ENCODE measurements around the gene NCAPG2.

NCAPG2 gene

DNA sequence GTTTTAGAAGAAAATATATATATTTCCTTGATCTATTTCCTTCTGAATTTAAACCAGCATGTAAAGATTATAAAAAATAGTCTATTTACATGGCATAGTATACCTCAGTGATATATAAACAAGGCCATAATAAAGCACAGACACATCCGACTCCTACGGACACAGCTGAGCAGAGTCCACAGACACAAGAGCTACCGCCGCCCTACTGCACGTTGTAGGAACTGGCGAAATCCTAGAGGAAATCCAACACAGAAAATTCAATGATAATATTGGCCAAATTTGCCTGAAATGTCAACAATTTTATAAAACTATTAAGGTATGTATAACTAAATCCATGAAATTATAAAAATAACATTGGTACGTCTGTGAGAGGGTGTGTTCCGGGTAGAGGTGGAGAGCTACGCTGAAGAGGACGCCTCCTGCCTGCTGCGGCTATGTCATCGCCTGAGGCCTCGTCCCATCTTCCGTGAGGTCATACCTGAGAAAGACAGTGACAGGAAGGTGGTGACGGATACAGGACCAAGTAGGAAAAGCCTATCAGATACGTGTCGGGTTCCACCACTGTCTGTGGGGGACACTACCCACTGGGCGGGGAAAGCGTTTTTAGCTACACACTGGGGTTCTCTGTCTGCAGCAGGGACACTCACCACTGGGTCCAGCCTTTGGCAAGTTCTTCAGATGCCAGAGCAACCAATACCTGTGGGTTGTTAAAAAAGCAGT lies 29.3 kb upstream of the NCAPG2 start:
- DNase-seq, result no peak

DNA sequence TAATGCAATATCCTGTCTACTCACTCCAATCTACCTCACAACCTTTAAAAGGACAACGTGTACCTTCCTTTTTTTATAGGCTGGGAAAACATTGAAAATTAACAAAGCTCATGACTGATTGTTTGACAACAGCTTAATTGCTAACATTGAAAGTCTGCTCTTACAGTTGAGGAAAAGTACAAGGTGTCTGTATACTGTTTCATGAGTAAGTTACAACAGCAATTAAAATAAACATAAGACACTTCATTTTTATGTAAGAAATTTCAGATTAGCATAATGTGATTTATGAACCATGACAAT lies 28.6 kb upstream of the NCAPG2 start:
- DNase-seq, result no peak

DNA sequence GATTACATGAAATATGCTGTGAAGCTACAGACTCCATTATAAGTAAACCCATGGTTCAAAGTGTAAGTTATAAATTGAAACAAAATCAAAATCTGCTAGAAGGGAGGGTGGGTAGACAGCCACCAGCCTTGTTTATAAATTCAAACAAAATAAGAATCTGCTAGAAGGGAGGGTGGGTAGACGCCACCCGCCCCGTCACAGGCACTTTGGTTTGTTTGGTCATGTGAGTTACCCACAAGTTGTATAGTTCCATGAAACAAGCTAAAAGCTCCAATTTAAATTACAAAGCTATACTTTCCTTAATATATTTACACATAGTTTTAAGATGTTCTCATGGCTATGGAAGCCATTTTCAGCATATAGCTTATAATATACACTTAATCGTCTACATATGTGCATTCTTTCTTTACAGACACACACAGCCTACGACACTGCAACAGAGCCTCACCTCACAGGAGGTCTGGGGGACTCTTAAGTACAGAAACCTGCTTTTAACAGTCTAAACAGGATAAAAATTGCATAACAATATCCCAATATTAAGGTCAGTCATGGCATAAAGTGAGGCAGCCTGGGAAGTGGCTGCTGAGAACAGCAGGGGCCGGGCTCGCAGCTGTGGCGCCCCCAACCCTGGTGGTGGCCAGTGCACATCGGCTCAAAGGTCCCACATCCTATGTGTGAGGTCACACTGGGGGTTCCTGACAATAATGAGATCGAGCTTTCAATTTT lies 28.1 kb upstream of the NCAPG2 start:
- DNase-seq, result no peak

DNA sequence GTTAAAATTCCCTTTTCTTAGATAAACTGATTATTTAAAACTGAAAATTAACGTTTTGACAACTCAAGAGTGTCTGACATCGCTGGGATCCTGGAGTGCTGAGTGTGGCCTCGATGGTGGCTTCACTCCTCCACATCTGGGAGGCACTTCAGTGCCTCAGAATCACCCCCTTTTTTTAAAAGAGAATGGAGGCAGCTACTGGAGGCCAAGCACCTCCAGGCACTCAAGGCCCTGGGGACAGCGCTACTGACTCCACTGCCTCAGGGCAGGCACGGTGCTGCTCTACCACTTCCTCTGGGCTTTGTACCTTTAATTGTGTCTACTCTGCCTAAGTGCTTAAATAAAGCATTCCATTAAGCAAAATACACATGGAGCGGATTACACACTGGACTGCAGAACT lies 27.2 kb upstream of the NCAPG2 start:
- no peak for DNase-seq

GRCh38 chr7:158730383-158731346 lies 26.1 kb upstream of the NCAPG2 start:
- DNase-seq, result peak in 2 of 4 experiments; percentile 19 to 32

DNA sequence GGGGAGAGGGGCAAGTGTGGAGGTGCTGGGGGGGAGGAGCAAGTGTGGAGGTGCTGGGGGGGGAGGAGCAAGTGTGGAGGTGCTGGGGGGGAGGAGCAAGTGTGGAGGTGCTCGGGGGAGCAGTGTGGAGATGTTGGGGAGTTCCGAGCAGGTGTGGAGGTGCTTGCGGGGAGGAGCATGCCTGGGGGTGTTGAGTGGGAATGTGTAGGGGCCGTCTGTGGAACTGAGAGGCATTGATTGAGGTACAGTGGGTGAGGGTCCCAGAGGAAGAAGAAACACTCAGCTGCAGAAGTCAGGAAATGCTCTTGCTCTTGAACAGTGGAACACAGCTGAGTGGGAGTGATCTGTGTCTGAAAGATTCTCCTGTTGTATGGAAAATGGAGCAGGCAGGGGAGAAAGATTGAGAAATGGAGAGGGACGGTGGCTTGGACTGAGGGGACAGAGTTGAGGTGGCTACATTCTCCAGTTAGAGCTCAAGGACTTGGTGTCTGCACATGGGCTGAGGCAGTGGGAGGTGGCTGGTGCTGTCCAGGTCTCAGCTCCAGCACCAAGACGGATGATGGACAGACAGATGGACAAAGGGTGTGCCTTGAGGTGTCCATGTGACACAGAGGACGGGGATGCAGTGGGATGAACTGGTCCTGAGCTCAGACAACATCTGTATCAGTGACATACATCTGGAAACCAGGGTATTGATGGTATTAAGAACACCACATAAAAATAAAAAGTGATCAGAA lies 25.2 kb upstream of the NCAPG2 start:
- DNase-seq, result no peak

DNA sequence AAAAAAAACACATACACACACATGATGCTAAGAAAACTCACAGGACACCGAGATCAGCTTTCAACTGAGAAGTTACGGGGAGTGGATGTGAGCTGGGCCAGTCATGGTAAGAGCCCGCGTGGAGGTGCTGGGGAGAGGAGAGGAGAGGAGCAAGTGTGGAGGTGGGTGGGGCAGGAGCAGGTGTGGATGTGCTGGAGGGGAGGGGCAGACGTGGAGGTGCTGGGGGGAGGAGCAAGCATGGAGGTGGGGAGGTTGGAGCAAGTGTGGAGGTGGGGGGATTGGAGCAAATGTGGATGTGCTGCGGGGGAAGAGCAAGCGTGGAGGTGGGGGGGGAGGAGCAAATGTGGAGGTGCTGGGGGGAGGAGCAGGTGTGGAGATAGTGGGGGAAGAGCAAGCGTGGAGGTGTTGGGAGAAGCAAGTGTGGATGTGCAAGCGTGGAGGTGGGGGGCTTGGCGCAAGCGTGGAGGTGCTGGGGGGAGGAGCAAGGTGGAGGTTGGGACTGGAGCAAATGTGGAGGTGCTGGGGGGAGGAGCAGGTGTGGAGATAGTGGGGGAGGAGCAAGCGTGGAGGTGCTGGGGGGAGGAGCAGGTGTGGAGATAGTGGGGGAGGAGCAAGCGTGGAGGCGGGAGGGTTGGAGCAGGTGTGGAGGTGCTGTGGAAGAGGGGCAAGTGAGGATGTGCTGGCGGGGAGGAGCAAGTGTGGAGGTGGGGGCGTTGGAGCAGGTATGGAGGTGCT lies 24.5 kb upstream of the NCAPG2 start:
- no peak for DNase-seq

GRCh38 chr7:158727690-158728089 lies 23.1 kb upstream of the NCAPG2 start:
- DNase-seq, result no peak

GRCh38 chr7:158726277-158726807 lies 21.7 kb upstream of the NCAPG2 start:
- DNase-seq, result no peak

DNA sequence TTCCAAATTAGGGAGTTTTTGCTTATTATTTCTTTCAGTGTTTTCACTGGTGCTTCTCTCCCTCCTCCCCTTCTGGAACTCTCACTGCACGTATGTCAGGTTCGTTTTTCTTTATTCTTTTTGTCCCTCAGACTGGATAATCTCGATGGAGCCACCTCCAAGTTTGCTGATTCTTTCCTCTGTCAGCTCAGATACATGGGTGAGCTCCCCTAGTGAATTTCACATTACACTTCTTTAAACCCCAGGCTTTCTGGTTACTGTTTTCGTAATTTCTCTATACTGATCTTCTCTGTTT lies 20.8 kb upstream of the NCAPG2 start:
- DNase-seq, result no peak

DNA sequence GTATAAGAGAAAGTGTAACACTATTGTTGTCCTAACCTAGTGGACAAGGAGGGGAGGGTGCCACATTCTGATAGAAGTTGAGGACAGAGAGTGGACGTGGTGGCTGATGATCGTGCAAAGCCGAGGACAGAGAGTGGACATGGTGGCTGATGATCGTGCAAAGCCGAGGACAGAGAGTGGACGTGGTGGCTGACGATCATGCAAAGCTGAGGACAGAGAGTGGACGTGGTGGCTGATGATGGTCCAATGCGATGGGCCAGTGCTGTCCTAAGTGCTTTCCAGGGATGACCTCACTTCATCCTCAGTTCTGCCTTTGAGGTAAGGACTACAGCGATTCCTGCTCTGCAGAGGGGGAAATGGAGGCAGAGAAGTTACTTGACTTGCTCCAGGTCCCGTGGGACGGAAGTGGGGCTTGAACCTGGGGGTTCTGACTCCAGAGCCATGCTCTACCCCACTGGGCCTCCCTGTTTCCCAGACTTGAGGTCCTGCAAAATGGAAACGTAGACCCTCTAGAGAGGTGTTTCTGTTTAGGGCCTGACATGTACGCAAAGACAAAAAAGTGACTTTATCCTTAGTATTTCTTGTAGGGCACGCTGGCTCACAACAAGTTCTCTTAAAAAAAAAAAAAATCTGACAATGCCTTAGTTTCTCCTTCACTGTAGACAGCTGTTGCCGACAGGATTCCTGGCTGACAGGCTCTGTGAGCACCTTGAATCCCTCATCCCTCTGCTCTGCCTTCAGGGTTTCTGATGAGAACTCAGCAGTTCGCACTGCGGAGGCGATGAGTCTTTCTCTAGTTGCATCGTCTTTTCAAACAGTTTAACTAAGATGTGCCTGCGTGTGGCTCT lies 20.3 kb upstream of the NCAPG2 start:
- DNase-seq, result no peak

DNA sequence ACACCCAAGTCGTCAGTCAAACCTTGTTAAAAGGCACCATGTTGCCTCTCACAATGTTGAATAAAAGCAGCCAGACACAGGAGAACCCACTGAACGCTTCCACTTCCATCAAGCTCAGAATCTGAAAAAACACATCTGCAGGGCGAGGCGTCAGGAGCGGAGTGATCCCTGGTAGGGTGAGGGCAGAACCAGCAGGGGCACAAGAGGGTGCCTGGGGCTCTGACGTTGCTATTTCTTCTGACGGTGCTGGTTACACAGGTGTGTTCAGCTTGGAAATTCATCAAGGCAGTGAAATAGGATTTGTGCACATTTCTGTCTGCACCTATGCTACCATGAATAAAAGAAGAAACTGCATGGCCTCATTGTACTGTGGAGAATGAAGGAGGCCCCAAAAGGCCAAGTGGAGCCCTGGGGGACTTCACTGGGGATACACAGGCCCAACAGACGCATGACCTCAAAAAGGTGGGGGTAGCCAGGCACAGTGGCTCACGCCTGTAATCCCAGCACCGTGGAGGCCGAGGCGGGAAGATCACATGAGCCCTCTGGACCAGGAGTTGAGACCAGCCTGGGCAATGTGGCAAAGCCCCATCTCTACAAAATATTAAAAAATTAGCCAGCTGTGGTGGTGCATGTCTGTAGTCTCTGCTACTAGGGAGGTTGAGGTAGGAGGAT lies 19.2 kb upstream of the NCAPG2 start:
- DNase-seq, result no peak

DNA sequence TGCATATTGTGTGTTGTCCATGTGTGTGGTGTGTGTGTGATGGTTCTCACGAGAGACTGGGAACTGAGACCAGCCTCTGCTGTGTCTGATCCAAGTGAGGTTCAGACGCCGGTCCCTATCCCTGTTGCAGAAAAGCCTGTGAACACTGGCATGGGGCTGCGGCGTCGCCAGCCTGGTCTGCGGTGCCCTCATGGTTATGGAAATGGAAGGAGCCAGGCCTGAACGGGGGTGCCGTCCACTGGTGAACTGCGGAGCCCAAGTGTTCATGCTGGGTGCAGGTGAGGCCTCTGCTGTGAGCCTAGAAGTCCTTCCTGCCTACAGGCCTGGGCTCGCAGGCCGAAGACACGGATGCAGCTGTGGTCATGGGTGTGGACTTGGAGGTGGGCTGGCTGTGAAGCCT lies 18.7 kb upstream of the NCAPG2 start:
- DNase-seq, result no peak

DNA sequence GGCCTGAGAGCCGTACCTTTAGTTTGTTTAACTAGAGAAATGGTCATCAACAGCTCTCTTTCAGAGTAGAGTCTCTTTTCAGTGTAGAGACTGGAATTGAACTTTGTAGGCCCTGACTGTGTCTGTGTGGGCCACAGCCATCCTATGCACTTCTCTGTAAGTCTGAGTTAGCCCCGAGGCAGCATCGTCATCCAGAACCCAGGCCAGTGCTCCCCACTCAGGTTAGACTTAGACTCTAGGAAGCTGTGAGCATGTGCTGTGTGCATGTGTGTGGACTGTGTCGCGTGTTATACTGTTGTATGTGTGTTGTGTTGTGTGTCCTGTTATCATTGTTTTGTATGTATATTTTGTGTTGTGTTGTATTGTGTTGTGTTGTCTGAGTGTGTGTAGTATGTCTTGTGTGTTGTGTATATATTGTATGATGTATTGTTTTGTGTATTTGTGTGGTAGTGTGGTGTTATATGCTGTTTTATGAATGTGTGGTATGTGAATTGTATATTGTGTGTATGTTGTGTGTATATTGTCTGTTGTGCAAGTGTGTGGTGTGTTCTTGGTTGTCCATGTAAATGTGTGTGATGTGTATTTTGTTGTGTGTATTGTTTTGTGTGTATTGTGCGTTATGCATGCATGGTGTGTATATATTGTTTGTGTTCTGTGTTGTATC lies 18.1 kb upstream of the NCAPG2 start:
- DNase-seq, result no peak

GRCh38 chr7:158720112-158720511 lies 15.5 kb upstream of the NCAPG2 start:
- no peak for DNase-seq

DNA sequence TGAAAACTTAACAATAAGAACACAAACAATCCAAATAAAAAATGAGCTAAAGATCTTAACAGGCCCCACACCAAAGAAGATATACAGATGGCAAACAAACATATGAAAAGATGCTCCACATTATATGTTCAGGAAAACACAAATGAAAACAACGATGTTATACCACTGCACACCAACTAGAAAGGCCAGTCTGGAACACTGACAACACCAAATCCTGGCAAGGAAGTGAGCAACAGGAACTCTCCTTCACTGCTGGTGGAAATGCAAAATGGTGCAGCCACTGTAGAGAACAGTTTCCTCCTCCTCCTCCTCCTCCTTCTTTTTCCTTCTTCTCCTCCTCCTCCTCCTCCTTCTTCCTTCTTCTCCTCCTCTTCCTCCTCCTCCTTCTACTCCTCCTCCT lies 12.2 kb upstream of the NCAPG2 start:
- no peak for DNase-seq

- DNase-seq, result peak; percentile 85 to 96 (median 89)
Observed at GRCh38 chr7:158710651-158711102, 6.1 kb upstream of the NCAPG2 start.

DNA sequence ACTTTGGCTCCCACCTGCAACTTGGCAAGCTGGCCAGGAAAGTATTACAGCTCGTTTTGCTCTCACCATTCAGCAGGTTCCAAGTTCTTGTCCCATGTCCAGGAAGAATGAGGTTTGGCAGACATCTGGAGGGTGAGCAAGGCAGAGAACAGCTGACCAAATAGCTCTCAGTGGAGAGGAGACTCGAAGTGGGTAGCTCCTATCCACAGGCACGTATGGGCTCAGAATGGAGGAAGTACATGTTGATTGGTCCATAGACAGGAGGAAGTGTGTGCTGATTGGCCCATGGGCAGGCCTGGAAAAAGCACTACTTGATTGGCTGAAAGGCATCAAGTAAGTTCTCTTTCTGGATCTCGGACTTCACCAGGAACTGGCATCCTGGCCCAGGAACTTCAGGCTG lies 3.0 kb upstream of the NCAPG2 start:
- DNase-seq, result peak in 2 of 4 experiments; percentile 19 to 22

DNA sequence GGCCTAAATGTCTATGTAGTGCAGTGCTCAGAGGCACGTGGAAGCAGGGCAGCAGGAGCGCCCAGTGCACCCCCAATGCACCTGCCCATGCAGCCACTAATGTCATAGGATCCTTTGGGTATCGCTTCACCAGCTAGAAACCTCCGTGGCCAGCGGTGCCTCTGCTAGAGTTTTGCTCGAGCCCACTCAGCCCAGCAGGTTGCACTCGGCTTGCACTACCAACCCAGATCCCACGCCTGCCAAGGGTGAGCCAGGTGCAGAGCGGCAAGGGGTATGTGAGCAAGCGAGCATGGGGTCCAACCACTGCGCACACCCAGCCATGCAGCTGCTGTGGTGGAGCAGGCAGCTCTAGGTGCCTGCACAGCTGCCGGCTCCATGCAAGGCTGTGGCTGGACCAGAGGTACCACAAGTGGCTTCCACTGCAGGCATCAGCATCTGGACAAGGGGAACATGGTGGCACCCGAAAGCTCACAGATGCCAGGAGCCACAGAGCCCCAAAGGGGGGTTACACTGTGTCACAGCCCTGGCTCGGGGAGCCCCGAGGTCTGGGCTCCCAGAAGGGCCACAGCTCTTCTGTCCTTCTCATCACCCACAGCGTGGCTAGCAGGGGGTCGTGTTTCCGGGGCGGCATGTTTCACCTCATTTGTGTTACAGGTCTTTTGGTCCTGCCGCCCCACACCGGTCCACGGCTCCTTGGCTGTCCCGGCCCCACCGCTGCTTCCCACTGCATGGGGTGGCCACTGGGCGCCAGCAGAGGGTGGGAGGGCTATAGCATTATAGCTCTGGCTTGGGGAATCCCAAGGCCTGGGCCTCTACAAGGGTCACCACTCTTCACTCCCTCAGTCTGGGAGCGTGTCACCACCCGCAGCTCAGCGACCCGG lies 2.3 kb upstream of the NCAPG2 start:
- no peak for DNase-seq

All from suppressor macrophage (primary cell).